ENCODE measurements around the gene ANKRD53. TPM values are rescaled to one million over a fixed set of nuclear protein-coding genes. Genes with fewer than 3 reads are reported as not detected.
"Not testable (repeated sequence)": the region's sequence is repeated elsewhere in the genome, so short reads cannot be mapped to it uniquely, and the experiment has no call there.

ANKRD53 gene
- total RNA-seq, 1 donor from 2014 or later, result not detected

- no peaks in the 10 kb centered on the region for H3K9me3 Mint-ChIP-seq
- DNase-seq, result peak; percentile 84
- H3K27me3 Mint-ChIP-seq, result no peaks in the 10 kb centered on the region
- H3K36me3 Mint-ChIP-seq (ENCODE audit: low read depth), result peaks cover 23% of the 10 kb centered on the region
- peaks cover 34% of the 10 kb centered on the region for H3K4me1 Mint-ChIP-seq
- intact Hi-C loops (cut with micrococcal nuclease), result loop anchor here (1.0 to 10.0 kb wide), 5 partner anchors 10 to 229 kb away; partner anchors contain the start of genes NAGK and PAIP2B
- peak overlapping the region; percentile 85 for H3K4me3 Mint-ChIP-seq
- peak overlapping the region; percentile 41 for H3K27ac Mint-ChIP-seq
Observed at GRCh38 chr2:70995426-70995729, 16.9 kb downstream of the ANKRD53 start.

DNA sequence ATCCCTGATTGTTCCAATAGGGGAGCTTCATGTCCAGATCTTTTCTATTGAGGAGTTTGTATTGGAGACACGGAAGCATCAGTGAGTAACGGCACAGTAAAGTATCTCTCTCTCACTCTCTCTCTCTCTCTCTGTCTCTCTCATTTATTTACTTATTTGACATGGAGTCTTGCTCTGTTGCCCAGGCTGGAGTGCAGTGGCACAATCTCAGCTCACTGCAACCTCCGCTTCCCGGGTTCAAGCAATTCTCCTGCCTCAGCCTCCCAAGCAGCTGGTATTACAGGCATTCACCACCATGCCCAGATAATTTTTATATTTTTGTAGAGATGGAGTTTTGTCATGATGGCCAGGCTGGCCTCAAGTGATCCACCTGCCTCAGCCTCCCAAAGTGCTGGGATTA lies 20.5 kb downstream of the ANKRD53 start:
- intact Hi-C loops (cut with micrococcal nuclease), result loop anchor here (10.0 kb wide), 1 partner anchor 226 kb away; the partner anchor contains the start of gene PAIP2B

DNA sequence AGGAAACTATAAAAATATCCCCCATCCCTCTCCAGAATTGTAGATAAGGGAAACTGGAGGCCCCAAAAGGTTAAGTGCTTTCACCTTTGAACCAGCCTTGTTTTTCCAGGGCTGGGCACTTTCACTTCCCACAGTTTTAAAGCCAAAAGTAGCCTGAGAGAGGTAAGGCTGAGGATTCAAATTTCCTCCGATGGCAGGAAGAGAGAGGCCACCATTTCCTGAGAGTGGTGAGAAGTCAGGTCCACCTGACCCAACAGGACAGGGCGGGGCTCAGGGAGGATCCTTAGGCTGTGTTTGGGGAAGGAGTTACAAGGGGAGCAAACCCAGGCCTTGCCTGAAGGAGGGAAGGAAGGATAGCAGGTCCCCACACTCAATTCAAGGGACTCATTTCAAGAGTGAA lies 20.9 kb downstream of the ANKRD53 start:
- no peak for DNase-seq
- H3K27me3 Mint-ChIP-seq, result peaks cover 2% of the 10 kb centered on the region
- H3K27ac Mint-ChIP-seq, result peak overlapping the region; percentile 49
- H3K4me1 Mint-ChIP-seq, result peaks cover 25% of the 10 kb centered on the region
- intact Hi-C loops (cut with micrococcal nuclease), result loop anchor here (10.0 kb wide), 1 partner anchor 225 kb away; the partner anchor contains the start of gene PAIP2B
- no peaks in the 10 kb centered on the region for H3K9me3 Mint-ChIP-seq
- no peak overlapping the region for H3K4me3 Mint-ChIP-seq
- H3K36me3 Mint-ChIP-seq (ENCODE audit: low read depth), result no peaks in the 10 kb centered on the region

More for the DNA sequence above, 20.5 kb downstream of the ANKRD53 start:
- H3K36me3 Mint-ChIP-seq (ENCODE audit: low read depth); H3K27me3 Mint-ChIP-seq; H3K9me3 Mint-ChIP-seq; H3K4me3 Mint-ChIP-seq; DNase-seq: not testable (repeated sequence)
- peak overlapping the region; percentile 69 for H3K27ac Mint-ChIP-seq
- H3K4me1 Mint-ChIP-seq, result peaks cover 28% of the 10 kb centered on the region

- not testable (repeated sequence) for H3K27ac Mint-ChIP-seq; H3K36me3 Mint-ChIP-seq (ENCODE audit: low read depth); DNase-seq; H3K27me3 Mint-ChIP-seq; H3K9me3 Mint-ChIP-seq; H3K4me3 Mint-ChIP-seq
- H3K4me1 Mint-ChIP-seq, result peaks cover 25% of the 10 kb centered on the region
- intact Hi-C loops (cut with micrococcal nuclease), result loop anchor here (10.0 kb wide), 1 partner anchor 225 kb away; the partner anchor contains the start of gene PAIP2B
Observed at GRCh38 chr2:70999931-71000330, 21.5 kb downstream of the ANKRD53 start.

- H3K9me3 Mint-ChIP-seq, result no peaks in the 10 kb centered on the region
- peak; percentile 94 for DNase-seq
- no peaks in the 10 kb centered on the region for H3K36me3 Mint-ChIP-seq (ENCODE audit: low read depth)
- peaks cover 2% of the 10 kb centered on the region for H3K27me3 Mint-ChIP-seq
- intact Hi-C loops (cut with micrococcal nuclease), result loop anchor here (1.0 kb wide), 2 partner anchors 16 to 36 kb away; no protein-coding TSS in a partner anchor
- peak overlapping the region; percentile 76 for H3K4me3 Mint-ChIP-seq
- peaks cover 19% of the 10 kb centered on the region for H3K4me1 Mint-ChIP-seq
- peak overlapping the region; percentile 83 for H3K27ac Mint-ChIP-seq
Observed at GRCh38 chr2:71000780-71001591, 22.6 kb downstream of the ANKRD53 start.

- no peak overlapping the region for H3K4me3 Mint-ChIP-seq
- peaks cover 19% of the 10 kb centered on the region for H3K4me1 Mint-ChIP-seq
- DNase-seq, result no peak
- H3K9me3 Mint-ChIP-seq, result no peaks in the 10 kb centered on the region
- intact Hi-C loops (cut with micrococcal nuclease), result loop anchor here (1.0 kb wide), 2 partner anchors 16 to 36 kb away; no protein-coding TSS in a partner anchor
- H3K27ac Mint-ChIP-seq, result no peak overlapping the region
- peaks cover 2% of the 10 kb centered on the region for H3K27me3 Mint-ChIP-seq
- no peaks in the 10 kb centered on the region for H3K36me3 Mint-ChIP-seq (ENCODE audit: low read depth)
Observed at GRCh38 chr2:71001592-71001927, 23.1 kb downstream of the ANKRD53 start.

DNA sequence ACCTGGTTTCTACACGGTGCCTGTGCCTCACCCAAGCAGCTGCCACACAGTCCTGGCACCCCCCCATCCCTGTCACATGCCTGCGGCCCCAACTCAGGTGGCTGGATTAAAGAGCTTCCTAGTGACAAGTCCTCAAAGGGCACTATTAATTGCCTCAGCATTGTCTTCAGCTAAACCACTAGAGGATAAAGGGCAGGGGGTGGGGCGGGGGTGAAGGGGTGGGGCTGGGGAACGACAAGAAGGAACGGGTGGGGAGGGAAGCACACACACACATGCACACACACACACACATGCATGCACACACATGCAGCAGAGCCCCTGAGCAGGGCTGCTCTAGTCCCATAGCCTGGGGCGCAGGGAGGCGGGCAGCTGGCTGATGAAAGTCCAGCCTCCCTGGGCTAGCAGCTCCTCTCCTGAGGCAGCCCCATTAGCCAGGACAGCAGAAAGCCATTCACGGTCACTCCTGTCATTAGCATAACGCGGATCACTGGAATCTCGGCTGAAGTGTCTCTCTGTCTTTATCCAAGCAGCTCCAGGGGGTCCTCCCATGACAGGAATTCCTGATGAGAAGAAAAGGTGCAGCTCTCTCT lies 23.6 kb downstream of the ANKRD53 start:
- H3K27ac Mint-ChIP-seq, result no peak overlapping the region
- no peaks in the 10 kb centered on the region for H3K9me3 Mint-ChIP-seq
- H3K27me3 Mint-ChIP-seq, result peaks cover 2% of the 10 kb centered on the region
- no peaks in the 10 kb centered on the region for H3K36me3 Mint-ChIP-seq (ENCODE audit: low read depth)
- peaks cover 19% of the 10 kb centered on the region for H3K4me1 Mint-ChIP-seq
- no peak for DNase-seq
- intact Hi-C loops (cut with micrococcal nuclease), result loop anchor here (1.0 kb wide), 2 partner anchors 17 to 37 kb away; no protein-coding TSS in a partner anchor
- no peak overlapping the region for H3K4me3 Mint-ChIP-seq

DNA sequence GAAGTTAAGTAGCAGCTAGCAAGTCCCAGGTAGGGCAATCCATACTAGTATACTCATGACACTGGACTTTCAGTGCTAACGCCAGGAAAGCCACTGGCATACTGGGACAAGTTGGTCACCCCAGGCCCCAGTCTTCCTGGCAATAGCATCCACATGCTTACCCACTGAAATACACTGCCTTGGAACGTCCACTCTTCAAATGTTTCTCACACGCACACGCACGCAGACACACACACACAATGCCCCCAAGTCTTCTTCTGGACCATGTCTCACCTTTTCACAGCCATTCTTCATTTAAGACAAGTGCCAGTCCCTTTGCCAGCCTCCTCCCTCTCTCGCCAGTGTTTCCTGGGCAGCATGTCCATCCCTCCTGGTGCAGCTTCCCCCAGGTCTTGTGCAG lies 25.0 kb downstream of the ANKRD53 start:
- intact Hi-C loops (cut with micrococcal nuclease), result no loop called here

DNA sequence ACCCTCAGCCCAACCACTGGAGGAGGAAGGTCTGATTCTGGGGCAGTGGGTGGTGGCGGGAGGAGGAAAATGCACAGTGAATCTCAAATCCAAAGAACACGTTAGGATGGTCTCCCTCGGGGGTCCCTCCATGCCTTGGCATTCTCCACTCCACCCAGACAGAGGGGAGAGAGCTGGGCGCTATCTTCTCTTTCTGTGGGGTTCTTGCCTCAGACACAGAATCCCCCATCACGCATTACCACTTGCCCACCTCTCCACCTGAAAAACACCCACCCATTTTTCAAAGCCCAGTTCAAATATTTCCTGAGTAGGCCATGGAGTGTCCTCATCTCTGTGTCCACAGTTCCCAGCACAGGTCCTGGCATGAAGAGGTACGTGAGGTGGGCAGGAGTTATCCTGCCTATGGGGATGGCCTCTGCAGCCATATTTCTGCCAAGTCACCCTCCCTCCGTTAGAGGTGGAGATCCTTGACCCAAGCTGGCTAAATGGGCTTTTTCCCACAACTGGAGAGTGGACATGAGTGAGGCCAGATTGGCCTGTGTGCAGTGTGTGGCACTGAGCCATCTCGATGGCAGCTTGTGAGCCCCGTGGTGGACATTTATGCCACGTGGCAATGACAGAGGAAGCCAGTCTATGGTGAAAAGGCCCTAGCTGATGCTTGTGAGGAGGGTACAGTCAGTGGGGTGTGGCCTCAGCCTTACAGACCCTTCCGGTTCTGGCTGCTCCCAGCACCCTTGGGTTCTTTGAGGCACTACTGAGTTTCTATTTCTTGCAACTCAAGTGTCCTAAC lies 25.7 kb downstream of the ANKRD53 start:
- Mint-ChIP-seq H3K27ac (no peak overlapping the region), H3K4me1 (peaks cover 14% of the 10 kb centered on the region), H3K9me3 (no peaks in the 10 kb centered on the region), H3K36me3 (ENCODE audit: low read depth) (no peaks in the 10 kb centered on the region), H3K27me3 (peaks cover 4% of the 10 kb centered on the region), H3K4me3 (no peak overlapping the region)
- DNase-seq, result no peak
- intact Hi-C loops (cut with micrococcal nuclease), result no loop called here

More for the DNA sequence above, 25.0 kb downstream of the ANKRD53 start:
- Mint-ChIP-seq H3K27me3 (peaks cover 2% of the 10 kb centered on the region), H3K36me3 (ENCODE audit: low read depth) (no peaks in the 10 kb centered on the region), H3K4me1 (peaks cover 19% of the 10 kb centered on the region), H3K9me3 (no peaks in the 10 kb centered on the region), H3K27ac (no peak overlapping the region), H3K4me3 (no peak overlapping the region)
- no peak for DNase-seq

DNA sequence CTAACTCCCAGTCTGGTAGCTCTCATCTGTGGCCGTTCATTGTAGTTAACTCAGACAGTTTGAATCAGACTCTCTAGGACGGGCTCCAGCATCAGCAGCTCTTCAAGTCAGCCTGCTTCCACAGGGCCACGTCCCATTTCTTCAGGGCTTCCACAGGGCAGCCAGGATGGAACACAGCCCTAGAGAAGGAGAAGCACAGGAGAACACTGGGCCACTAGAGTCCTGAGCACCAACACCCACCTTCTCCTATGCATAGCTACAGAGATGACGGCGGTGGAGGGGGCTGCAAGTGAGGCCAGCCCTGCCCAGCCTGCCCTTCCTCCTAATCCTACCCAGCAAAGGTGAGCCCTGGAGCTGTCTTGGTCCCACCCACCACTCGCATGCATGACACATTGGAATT lies 26.4 kb downstream of the ANKRD53 start:
- no peak for DNase-seq
- H3K27ac Mint-ChIP-seq, result no peak overlapping the region

DNA sequence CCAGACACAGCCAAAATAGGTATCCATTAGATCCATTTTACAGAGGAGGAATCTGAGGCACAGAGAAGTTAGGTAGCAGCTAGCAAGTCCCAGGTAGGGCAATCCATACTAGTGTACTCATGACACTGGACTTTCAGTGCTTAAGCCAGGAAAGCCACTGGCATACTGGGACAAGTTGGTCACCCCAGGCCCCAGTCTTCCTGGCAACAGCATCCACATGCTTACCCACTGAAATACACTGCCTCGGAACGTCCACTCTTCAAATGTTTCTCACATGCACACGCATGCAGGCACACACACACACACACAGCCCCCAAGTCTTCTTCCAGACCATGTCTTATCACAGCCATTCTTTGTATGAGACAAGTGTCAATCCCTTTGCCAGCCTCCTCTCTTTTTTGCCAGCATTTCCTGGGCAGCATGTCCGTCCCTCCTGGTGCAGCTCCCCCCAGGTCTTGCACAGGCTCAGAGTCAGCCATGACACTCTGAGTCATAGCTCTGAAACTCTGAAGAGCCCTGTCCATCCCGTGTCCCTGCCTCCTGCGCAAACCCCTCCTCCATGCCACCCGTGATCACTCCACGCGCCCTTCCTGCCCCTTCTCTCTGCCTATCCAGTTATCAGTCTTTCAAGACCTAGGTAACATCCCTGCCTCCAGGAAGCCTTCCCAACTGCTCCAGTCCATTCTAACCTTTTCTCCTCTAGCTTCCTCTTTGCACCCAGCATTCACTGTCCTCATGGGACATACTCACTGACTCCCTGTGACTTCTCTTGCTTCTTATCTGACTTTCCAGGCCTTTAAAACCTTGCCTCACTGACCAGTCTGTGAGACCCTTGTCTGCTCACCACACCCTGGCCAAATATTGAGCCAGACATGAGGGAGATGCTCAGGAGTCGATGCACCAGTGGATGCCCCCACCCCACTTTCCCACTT lies 27.1 kb downstream of the ANKRD53 start:
- Mint-ChIP-seq H3K27me3 (peaks cover 12% of the 10 kb centered on the region), H3K9me3 (no peaks in the 10 kb centered on the region), H3K36me3 (ENCODE audit: low read depth) (no peaks in the 10 kb centered on the region), H3K4me3 (no peak overlapping the region), H3K27ac (no peak overlapping the region), H3K4me1 (peaks cover 8% of the 10 kb centered on the region)
- intact Hi-C loops (cut with micrococcal nuclease), result no loop called here
- no peak for DNase-seq

More for the DNA sequence above, 26.4 kb downstream of the ANKRD53 start:
- Mint-ChIP-seq H3K4me1 (peaks cover 9% of the 10 kb centered on the region), H3K27me3 (peaks cover 6% of the 10 kb centered on the region), H3K4me3 (no peak overlapping the region), H3K9me3 (no peaks in the 10 kb centered on the region), H3K36me3 (ENCODE audit: low read depth) (no peaks in the 10 kb centered on the region)
- intact Hi-C loops (cut with micrococcal nuclease), result no loop called here

DNA sequence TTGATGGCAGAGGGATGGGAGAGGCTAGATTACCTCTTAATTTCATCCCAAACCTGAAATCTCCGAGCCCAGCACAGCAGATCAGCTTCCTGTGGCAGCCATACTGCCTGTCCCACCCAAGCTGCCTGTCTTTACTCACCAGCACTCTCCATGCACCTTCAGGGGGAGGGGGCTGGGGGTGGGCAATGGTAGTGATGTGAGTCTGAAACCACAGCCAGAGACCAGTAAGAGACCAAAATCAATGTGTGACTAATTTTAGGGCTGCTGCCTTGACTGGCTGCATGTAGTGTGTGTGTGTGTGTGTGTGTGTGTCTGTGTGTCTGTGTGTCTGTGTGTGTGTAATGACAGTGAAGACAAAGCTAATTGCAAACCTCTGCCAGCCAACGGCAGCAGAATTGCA lies 27.9 kb downstream of the ANKRD53 start:
- Mint-ChIP-seq H3K27ac (no peak overlapping the region), H3K9me3 (no peaks in the 10 kb centered on the region), H3K4me3 (no peak overlapping the region), H3K4me1 (no peaks in the 10 kb centered on the region), H3K36me3 (ENCODE audit: low read depth) (no peaks in the 10 kb centered on the region), H3K27me3 (peaks cover 12% of the 10 kb centered on the region)
- intact Hi-C loops (cut with micrococcal nuclease), result no loop called here
- DNase-seq, result no peak

Measured in activated CD4-positive, alpha-beta T cell treated with anti-CD3 and anti-CD28 coated beads, Interleukin-2, amount 10 ng/mL, durations not matched to agents 24 days and 14 days (primary cell).